Heart left ventricle (tissue), 16 donors: Measurements from ENCODE around the gene ZGPAT. TPM values are rescaled to one million over a fixed set of nuclear protein-coding genes. Genes with fewer than 3 reads are reported as not detected.

Experiments
- ATAC-seq, 4 donors: fragments of 200-7000 bp; cut with Tn5 transposase; one replicate each; pipeline ENCODE4 v1.9.1; 2020 to 2022; ENCODE audit warnings: moderate library complexity in 4 of 4, mild to moderate bottlenecking in 3 of 4, moderate number of reproducible peaks in 1 of 4
- DNase-seq, 5 donors: peaks; one replicate each; pipeline ENCODE4 v3.0.0-alpha.2; 2020
- H3K27ac ChIP-seq, 12 donors: fragments of 200-600 bp; sonication (generic) in 4 of 12; one replicate each; pipeline versions ENCODE4 v1.5.0 to v1.8.0; 2016 to 2022; ENCODE audit warnings: mild to moderate bottlenecking in 2 of 12
- H3K27me3 ChIP-seq, 9 donors: fragments of 200-600 bp; sonication (generic) in 2 of 9; one replicate each; pipeline versions ENCODE4 v1.5.1 to v1.8.0; 2016 to 2022; ENCODE audit warnings: mild to moderate bottlenecking in 3 of 9
- H3K36me3 ChIP-seq, 9 donors: fragments of 200-600 bp; sonication (generic) in 2 of 9; one replicate each; pipeline versions ENCODE4 v1.5.0 to v1.8.0; 2018 to 2022; ENCODE audit warnings: mild to moderate bottlenecking in 2 of 9
- H3K4me1 ChIP-seq, 12 donors: fragments of 200-600 bp; sonication (generic) in 4 of 12; one replicate each; pipeline versions ENCODE4 v1.5.0 to v1.8.0; 2016 to 2022; ENCODE audit warnings: mild to moderate bottlenecking in 3 of 12
- H3K4me3 ChIP-seq, 12 donors: fragments of 200-600 bp; sonication (generic) in 4 of 12; one replicate each; pipeline versions ENCODE4 v1.5.0 to v1.8.0; 2017 to 2022; ENCODE audit warnings: mild to moderate bottlenecking in 9 of 12, moderate library complexity in 4 of 12
- H3K9me3 ChIP-seq, 12 donors: fragments of 200-600 bp; sonication (generic) in 4 of 12; one replicate each; pipeline versions ENCODE4 v1.5.0 to v1.8.0; 2016 to 2022; ENCODE audit warnings: mild to moderate bottlenecking in 1 of 12
- POLR2A ChIP-seq, 2 donors: fragments of 450-650 bp; IDR thresholded peaks; one replicate each; pipeline ENCODE4 v1.6.1; 2017; ENCODE audit warnings: antibody characterized with exemption in 2 of 2, mild to moderate bottlenecking in 2 of 2, moderate library complexity in 2 of 2
- WGBS, 4 donors: extraction: QIAGEN DNeasy Blood & Tissue Kit in 2 of 4; methylation state at CpG; one replicate each; pipeline versions ENCODE4 v1.1.5 to v1.1.7; 2013 to 2018; 5-methylcytosine and 5-hydroxymethylcytosine counted together
- intact Hi-C, 10 donors: fragments of 100-400 bp; cut with DNase I; formaldehyde crosslinking; loops; one replicate each; pipeline versions ENCODE4 v1.11.1 to v1.14.2; 2022
- polyA plus RNA-seq, 2 donors: library from polyadenylated mRNA; stranded (reverse); fragments of 200-250 nt; gene quantifications; one replicate each; pipeline ENCODE4 v1.2.3, GENCODE V29; 2013
- total RNA-seq, 9 donors: library from RNA; depleted of rRNA in 2 of 9; stranded (reverse); fragments of >200 nt in 2 of 9; fragmentation: NEBNext Ultra II Directional in 3 of 9; extraction: Animal tissue kit (Norgen Biotek cat#: 25700) in 3 of 9; gene quantifications; one replicate each; pipeline versions ENCODE4 v1.1.0 to v1.2.4, GENCODE V29; 2016 to 2023
- TF ChIP-seq, protein P1 (sequence below), 12 donors: fragments of 200-600 bp; sonication (generic) in 4 of 12; IDR thresholded peaks; one replicate each; pipeline versions ENCODE4 v1.5.0 to v1.8.0; 2018 to 2022; ENCODE audit warnings: antibody characterized with exemption in 12 of 12, mild to moderate bottlenecking in 5 of 12
- donor health status: ischemic (EF 13 %, LVEDD 7.1; RV severe dilation, severe dysfunction).
- donor health status: healthy with polysubstance abuse.
- donor health status: DM: no; HTN: yes; CAD: no.
- donor health status: DM: no; HTN: no; CAD: no.
- donor health status: ischemic (EF 25% LVEDD 6.9; RV normal size, moderate dysfunction).
- donor health status: ischemic (EF 25% LVEDD 5.7; RV mildly dilated, moderate dysfunction).
- donor health status: healthy.
- donor health status: DM: yes; HTN: yes; CAD: no.
- donor health status: ischemic (EF 35%, LVEDD 5.7; RV mildly dilated, moderate dysfunction).
- donor health status: nonischemic (EF 11% LVEDD 7.7; RV severe dilation, severe dysfunction).
- donor health status: DM: yes; HTN: yes; CAD: no.
- donor health status: PGD.
- donor health status: ischemic (EF 29% LVEDD 5.4; RV normal size, mild dysfunction).
- donor health status: nonischemic (EF 23%, LVEDD 6.1; RV moderate dilation, normal function).

ZGPAT gene
- total and polyA plus RNA-seq, 11 donors = 12.9 to 34.4 (median 20.0) TPM

GRCh38 chr20:63697868-63698545 lies 9.8 kb upstream of the ZGPAT start:
- Histone ChIP-seq H3K4me3 (peak overlapping the region in 1 of 12 donors; percentile 43), H3K9me3 (no peaks in the 10 kb centered on the region), H3K27me3 (no peaks in the 10 kb centered on the region), H3K4me1 (peaks cover 11 to 52% (median 38%) of the 10 kb centered on the region in 12 donors), H3K36me3 (peaks cover 0 to 45% (median 20%) of the 10 kb centered on the region in 9 donors), H3K27ac (peak overlapping the region in 3 of 12 donors; percentile 60 to 89 (median 79))
- 81 to 85% (median 83%) methylated on average over 35 to 40 of the region's 40 CpGs for WGBS, 4 donors
- TF ChIP-seq, protein P1, sequence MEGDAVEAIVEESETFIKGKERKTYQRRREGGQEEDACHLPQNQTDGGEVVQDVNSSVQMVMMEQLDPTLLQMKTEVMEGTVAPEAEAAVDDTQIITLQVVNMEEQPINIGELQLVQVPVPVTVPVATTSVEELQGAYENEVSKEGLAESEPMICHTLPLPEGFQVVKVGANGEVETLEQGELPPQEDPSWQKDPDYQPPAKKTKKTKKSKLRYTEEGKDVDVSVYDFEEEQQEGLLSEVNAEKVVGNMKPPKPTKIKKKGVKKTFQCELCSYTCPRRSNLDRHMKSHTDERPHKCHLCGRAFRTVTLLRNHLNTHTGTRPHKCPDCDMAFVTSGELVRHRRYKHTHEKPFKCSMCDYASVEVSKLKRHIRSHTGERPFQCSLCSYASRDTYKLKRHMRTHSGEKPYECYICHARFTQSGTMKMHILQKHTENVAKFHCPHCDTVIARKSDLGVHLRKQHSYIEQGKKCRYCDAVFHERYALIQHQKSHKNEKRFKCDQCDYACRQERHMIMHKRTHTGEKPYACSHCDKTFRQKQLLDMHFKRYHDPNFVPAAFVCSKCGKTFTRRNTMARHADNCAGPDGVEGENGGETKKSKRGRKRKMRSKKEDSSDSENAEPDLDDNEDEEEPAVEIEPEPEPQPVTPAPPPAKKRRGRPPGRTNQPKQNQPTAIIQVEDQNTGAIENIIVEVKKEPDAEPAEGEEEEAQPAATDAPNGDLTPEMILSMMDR (IDR thresholded peaks at IDR 0.05) = no peak
- TF ChIP-seq POLR2A (IDR thresholded peaks at IDR 0.05) = no peak
- DNase-seq = peak in 1 of 5 donors; percentile 26
- intact Hi-C loops = loop anchor here in 1 of 10 donors (10.0 kb wide), 1 partner anchor 277 kb away; the partner anchor contains the start of gene SAMD10
- ATAC-seq = no peak

- Histone ChIP-seq H3K4me3 (no peak overlapping the region), H3K36me3 (peaks cover 0 to 47% (median 25%) of the 10 kb centered on the region in 9 donors), H3K27ac (peak overlapping the region in 11 of 12 donors; percentile 21 to 89 (median 50)), H3K27me3 (no peaks in the 10 kb centered on the region), H3K4me1 (peaks cover 11 to 52% (median 38%) of the 10 kb centered on the region in 12 donors), H3K9me3 (no peaks in the 10 kb centered on the region)
- intact Hi-C loops = loop anchor here in 1 of 10 donors (10.0 kb wide), 1 partner anchor 276 kb away; the partner anchor contains the start of gene SAMD10
- peak in 4 of 5 donors; percentile 44 to 89 (median 68) for DNase-seq
- ATAC-seq = peak in 3 of 4 donors; percentile 15 to 68 (median 55)
- 29 to 49% (median 40%) methylated on average over 4 to 19 of the region's 19 CpGs for WGBS, 4 donors
- TF ChIP-seq, protein P1 (IDR thresholded peaks at IDR 0.05) = no peak
- no peak for TF ChIP-seq POLR2A (IDR thresholded peaks at IDR 0.05)
Observed at GRCh38 chr20:63698739-63699465, 8.9 kb upstream of the ZGPAT start.

DNA sequence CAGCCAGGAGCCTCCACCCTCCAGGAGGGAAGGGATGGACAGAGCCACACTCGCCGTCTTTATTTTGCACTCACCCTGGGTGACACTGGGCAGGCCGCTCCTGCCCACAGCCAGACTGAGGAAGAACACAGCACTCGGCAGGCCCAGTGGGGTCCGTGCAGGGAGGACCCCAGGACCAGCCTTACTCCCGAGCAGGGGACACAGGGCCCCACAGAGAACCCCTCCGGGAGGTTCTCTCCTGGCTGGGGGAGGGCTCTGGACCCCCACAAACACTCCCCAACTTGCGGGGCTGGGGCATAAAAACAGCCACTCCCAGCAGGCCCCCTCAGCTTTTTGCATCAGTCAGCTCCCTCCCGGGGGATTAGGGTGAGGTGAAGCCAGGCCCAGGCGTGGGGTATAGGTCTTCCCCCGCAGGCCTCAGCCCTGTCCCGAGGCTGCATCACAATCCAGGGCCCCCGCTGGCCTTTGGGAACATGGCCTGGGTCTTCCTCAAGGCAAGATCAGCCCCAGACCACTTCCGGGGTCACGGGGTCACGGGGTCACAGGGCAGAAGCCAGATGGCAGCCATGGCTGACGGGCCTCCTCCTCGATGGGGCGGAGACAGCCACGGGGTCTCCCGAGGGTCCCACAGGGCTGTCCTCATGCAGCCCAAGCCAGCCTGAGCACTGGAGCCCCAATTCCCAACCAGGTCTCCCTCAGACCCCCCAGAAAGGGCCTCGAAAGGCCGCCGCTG lies 8.2 kb upstream of the ZGPAT start:
- H3K4me3 ChIP-seq = no peak overlapping the region
- ATAC-seq (no peak), DNase-seq (peak in 3 of 5 donors; percentile 32 to 66 (median 48))
- intact Hi-C loops = loop anchor here in 1 of 10 donors (10.0 kb wide), 1 partner anchor 275 kb away; the partner anchor contains the start of gene SAMD10
- no peaks in the 10 kb centered on the region for H3K27me3 ChIP-seq
- H3K36me3 ChIP-seq = peaks cover 0 to 47% (median 25%) of the 10 kb centered on the region in 9 donors
- H3K9me3 ChIP-seq = no peaks in the 10 kb centered on the region
- TF ChIP-seq POLR2A (IDR thresholded peaks at IDR 0.05) = no peak
- TF ChIP-seq, protein P1 (IDR thresholded peaks at IDR 0.05) = no peak
- 81 to 89% (median 83%) methylated on average over 12 to 24 of the region's 24 CpGs for WGBS, 4 donors
- peak overlapping the region in 11 of 12 donors; percentile 21 to 89 (median 50) for H3K27ac ChIP-seq
- H3K4me1 ChIP-seq = peaks cover 11 to 51% (median 38%) of the 10 kb centered on the region in 12 donors
